Right lobe of liver (tissue), 4 donors: ENCODE measurements around the gene ASTN1.

Experiments
- POLR2A ChIP-seq: fragments of 450-650 bp; IDR thresholded peaks from one replicate; pipeline ENCODE4 v1.6.1; 2017; ENCODE audit warnings: antibody characterized with exemption, mild to moderate bottlenecking
- TF ChIP-seq, protein P1 (sequence below), 4 donors: fragments of 200-600 bp in 3 of 4; fragments of 450-650 bp in 1 of 4; IDR thresholded peaks; one replicate each; pipeline versions ENCODE4 v1.5.1 to v1.8.0; 2016 to 2022; ENCODE audit warnings: antibody characterized with exemption in 4 of 4, mild to moderate bottlenecking in 2 of 4
- donor health status: DM: no; HTN: no; CAD: no.
- donor health status: DM: no; HTN: no; CAD: no.
- donor health status: DM: no; HTN: yes; CAD: no.

DNA sequence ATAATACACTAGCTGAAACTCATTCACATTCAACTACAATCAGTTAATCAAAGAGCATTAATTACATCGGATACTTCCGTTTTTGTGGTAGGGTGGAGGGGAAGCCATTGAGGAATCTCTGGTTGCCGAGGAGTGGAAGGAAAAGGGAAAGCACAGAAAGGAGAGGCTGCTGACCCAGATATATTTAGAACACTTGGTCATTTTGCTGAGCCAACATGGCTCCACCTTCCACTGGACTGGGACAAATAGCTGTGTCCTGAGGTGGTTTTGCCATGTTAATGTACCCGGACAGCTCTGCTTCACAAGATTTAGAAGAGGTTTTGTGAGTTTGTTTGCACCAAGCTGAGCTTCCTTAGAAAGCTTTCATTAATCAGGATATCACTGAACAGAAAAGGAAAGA, 26.2 kb downstream of the ASTN1 start:
- TF ChIP-seq, protein P1, sequence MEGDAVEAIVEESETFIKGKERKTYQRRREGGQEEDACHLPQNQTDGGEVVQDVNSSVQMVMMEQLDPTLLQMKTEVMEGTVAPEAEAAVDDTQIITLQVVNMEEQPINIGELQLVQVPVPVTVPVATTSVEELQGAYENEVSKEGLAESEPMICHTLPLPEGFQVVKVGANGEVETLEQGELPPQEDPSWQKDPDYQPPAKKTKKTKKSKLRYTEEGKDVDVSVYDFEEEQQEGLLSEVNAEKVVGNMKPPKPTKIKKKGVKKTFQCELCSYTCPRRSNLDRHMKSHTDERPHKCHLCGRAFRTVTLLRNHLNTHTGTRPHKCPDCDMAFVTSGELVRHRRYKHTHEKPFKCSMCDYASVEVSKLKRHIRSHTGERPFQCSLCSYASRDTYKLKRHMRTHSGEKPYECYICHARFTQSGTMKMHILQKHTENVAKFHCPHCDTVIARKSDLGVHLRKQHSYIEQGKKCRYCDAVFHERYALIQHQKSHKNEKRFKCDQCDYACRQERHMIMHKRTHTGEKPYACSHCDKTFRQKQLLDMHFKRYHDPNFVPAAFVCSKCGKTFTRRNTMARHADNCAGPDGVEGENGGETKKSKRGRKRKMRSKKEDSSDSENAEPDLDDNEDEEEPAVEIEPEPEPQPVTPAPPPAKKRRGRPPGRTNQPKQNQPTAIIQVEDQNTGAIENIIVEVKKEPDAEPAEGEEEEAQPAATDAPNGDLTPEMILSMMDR (IDR thresholded peaks at IDR 0.05): no peak
- TF ChIP-seq POLR2A: no peak
